ENCODE measurements around the gene PRKAB2. TPM values are rescaled to one million over a fixed set of nuclear protein-coding genes. Genes with fewer than 3 reads are reported as not detected.
"Not testable (repeated sequence)": the region's sequence is repeated elsewhere in the genome, so short reads cannot be mapped to it uniquely, and the experiment has no call there.

The PRKAB2 gene
- total RNA-seq, 1 donor from 2014 or later, result 19.4 TPM

GRCh38 chr1:147142886-147143285, 29.4 kb downstream of the PRKAB2 start:
- Mint-ChIP-seq H3K36me3 (ENCODE audit: low read depth) (no peaks in the 10 kb centered on the region), H3K27me3 (ENCODE audit: low read depth) (peaks cover 8% of the 10 kb centered on the region), H3K4me1 (no peaks in the 10 kb centered on the region), H3K27ac (ENCODE audit: unreplicated experiment) (no peak overlapping the region), H3K9me3 (peaks cover 5% of the 10 kb centered on the region), H3K4me3 (no peak overlapping the region)
- TF ChIP-seq CTCF (conservative IDR thresholded peaks at IDR 0.05), result no peak
- DNase-seq (ENCODE audit: low read depth, low spot score), result no peak

- not testable (repeated sequence) for DNase-seq (ENCODE audit: low read depth, low spot score); H3K9me3 Mint-ChIP-seq; H3K4me3 Mint-ChIP-seq; H3K27ac Mint-ChIP-seq (ENCODE audit: unreplicated experiment); H3K27me3 Mint-ChIP-seq (ENCODE audit: low read depth); H3K36me3 Mint-ChIP-seq (ENCODE audit: low read depth); H3K4me1 Mint-ChIP-seq
Observed at GRCh38 chr1:147130721-147131120, 41.5 kb downstream of the PRKAB2 start.

- no peaks in the 10 kb centered on the region for H3K36me3 Mint-ChIP-seq (ENCODE audit: low read depth)
- peaks cover 4% of the 10 kb centered on the region for H3K27me3 Mint-ChIP-seq (ENCODE audit: low read depth)
- H3K4me3 Mint-ChIP-seq, result no peak overlapping the region
- no peaks in the 10 kb centered on the region for H3K4me1 Mint-ChIP-seq
- no peak for TF ChIP-seq CTCF (conservative IDR thresholded peaks at IDR 0.05)
- H3K27ac Mint-ChIP-seq (ENCODE audit: unreplicated experiment), result no peak overlapping the region
- no peak for DNase-seq (ENCODE audit: low read depth, low spot score)
- peaks cover 2% of the 10 kb centered on the region for H3K9me3 Mint-ChIP-seq
Observed at GRCh38 chr1:147129116-147129873, 43.0 kb downstream of the PRKAB2 start.

GRCh38 chr1:147124266-147124665, 48.0 kb downstream of the PRKAB2 start:
- DNase-seq (ENCODE audit: low read depth, low spot score), result no peak
- H3K27me3 Mint-ChIP-seq (ENCODE audit: low read depth), result peaks cover 17% of the 10 kb centered on the region
- no peak overlapping the region for H3K4me3 Mint-ChIP-seq
- no peaks in the 10 kb centered on the region for H3K36me3 Mint-ChIP-seq (ENCODE audit: low read depth)
- TF ChIP-seq CTCF (conservative IDR thresholded peaks at IDR 0.05), result no peak
- no peaks in the 10 kb centered on the region for H3K4me1 Mint-ChIP-seq
- peaks cover 2% of the 10 kb centered on the region for H3K9me3 Mint-ChIP-seq
- no peak overlapping the region for H3K27ac Mint-ChIP-seq (ENCODE audit: unreplicated experiment)

GRCh38 chr1:147117109-147117508, 55.2 kb downstream of the PRKAB2 start:
- Mint-ChIP-seq H3K4me1 (no peaks in the 10 kb centered on the region), H3K27me3 (ENCODE audit: low read depth) (peaks cover 4% of the 10 kb centered on the region), H3K27ac (ENCODE audit: unreplicated experiment) (no peak overlapping the region), H3K4me3 (no peak overlapping the region), H3K9me3 (peaks cover 4% of the 10 kb centered on the region), H3K36me3 (ENCODE audit: low read depth) (no peaks in the 10 kb centered on the region)
- no peak for DNase-seq (ENCODE audit: low read depth, low spot score)
- TF ChIP-seq CTCF (conservative IDR thresholded peaks at IDR 0.05), result no peak

- Mint-ChIP-seq H3K9me3 (peaks cover 4% of the 10 kb centered on the region), H3K36me3 (ENCODE audit: low read depth) (no peaks in the 10 kb centered on the region), H3K27me3 (ENCODE audit: low read depth) (peaks cover 2% of the 10 kb centered on the region), H3K4me1 (no peaks in the 10 kb centered on the region), H3K4me3 (no peak overlapping the region), H3K27ac (ENCODE audit: unreplicated experiment) (no peak overlapping the region)
- no peak for TF ChIP-seq CTCF (conservative IDR thresholded peaks at IDR 0.05)
- no peak for DNase-seq (ENCODE audit: low read depth, low spot score)
Observed at GRCh38 chr1:147115496-147115895, 56.8 kb downstream of the PRKAB2 start.

- H3K4me1 Mint-ChIP-seq, result not testable (repeated sequence)
Observed at GRCh38 chr1:147115079-147115478, 57.2 kb downstream of the PRKAB2 start.

GRCh38 chr1:147114353-147114752, 57.9 kb downstream of the PRKAB2 start:
- DNase-seq (ENCODE audit: low read depth, low spot score); H3K27ac Mint-ChIP-seq (ENCODE audit: unreplicated experiment); H3K4me3 Mint-ChIP-seq; H3K9me3 Mint-ChIP-seq; H3K27me3 Mint-ChIP-seq (ENCODE audit: low read depth); H3K36me3 Mint-ChIP-seq (ENCODE audit: low read depth); H3K4me1 Mint-ChIP-seq: not testable (repeated sequence)

More at GRCh38 chr1:147115079-147115478, 57.2 kb downstream of the PRKAB2 start:
- not testable (repeated sequence) for H3K27me3 Mint-ChIP-seq (ENCODE audit: low read depth); H3K36me3 Mint-ChIP-seq (ENCODE audit: low read depth); H3K9me3 Mint-ChIP-seq; DNase-seq (ENCODE audit: low read depth, low spot score); H3K4me3 Mint-ChIP-seq; H3K27ac Mint-ChIP-seq (ENCODE audit: unreplicated experiment)

All from neural crest cell (in vitro differentiated cells).